GM21786 (cell line): ENCODE measurements around the gene DNTTIP2.
"Not testable (repeated sequence)": the region's sequence is repeated elsewhere in the genome, so short reads cannot be mapped to it uniquely, and the experiment has no call there.

Experiments
- ATAC-seq: cut with Tn5 transposase; IDR thresholded peaks from one replicate; pipeline ENCODE4 v1.9.1; 2021; ENCODE audit not compliant: unreplicated experiment

DNTTIP2 gene

DNA sequence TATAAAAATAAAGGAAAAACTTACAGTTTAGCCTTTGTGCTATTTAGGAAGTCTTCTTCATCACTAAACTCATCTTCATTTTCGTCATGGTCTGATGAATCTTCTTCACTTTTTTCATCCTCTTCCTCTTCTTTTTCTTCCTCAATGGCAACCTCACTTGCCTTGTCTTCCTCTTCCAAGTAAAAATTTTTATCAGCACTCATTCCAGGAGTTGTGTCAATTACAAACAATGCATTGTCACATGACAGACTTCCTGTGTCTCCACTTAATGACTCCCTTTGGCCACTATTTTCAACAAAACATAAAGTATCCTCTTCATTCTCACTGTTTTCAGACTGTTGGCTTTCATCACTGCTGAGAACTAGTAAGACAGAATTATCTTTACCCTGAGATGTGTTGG is 2.8 kb downstream of the DNTTIP2 start:
- no peak for ATAC-seq

DNA sequence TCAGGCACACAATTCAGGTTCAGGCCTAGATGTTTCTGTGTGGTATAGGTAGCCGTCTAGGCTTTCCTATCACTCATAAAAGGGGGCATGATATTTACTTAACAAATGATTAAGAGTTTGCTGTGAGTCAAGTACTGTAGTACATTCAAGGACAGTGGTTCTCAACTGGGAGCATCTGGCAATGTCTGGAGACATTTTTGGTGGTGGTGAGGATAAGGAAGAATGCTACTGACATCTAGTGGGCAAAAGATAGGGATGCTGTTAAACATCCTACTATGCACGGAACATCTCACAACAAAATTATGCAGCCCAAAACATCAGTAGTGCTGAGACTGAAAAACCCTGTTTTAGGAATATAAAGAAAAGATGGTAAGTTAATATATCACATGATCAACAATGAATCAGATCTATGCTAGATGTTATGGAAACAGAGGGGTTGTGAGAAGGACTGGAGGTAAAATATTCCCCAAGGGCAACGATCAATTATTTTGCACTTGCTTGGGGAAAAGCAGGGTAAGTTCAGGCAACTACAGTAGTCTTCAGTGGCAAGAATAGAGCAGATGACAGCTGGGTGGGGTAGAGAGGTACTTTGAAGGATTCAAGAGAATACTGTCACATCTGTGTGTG is 4.9 kb downstream of the DNTTIP2 start:
- no peak for ATAC-seq

DNA sequence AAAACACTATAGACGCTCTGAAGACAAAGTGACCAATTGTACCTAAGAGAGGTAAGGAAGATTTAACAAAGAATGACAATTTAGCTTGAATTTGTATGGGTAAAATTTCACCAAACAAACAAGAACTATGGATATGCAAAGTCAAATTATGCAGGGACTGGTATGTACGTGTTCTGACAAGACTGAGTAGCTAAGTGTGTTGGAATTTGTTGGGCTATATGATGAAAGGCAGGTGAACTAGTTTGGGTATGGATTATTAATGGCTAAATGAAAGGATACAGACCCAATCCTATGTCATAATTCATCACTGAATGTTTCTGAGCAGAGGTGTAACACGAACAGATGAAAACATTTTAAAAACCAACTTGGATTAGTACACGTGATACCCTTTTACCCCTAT is 7.6 kb downstream of the DNTTIP2 start:
- no peak for ATAC-seq

DNA sequence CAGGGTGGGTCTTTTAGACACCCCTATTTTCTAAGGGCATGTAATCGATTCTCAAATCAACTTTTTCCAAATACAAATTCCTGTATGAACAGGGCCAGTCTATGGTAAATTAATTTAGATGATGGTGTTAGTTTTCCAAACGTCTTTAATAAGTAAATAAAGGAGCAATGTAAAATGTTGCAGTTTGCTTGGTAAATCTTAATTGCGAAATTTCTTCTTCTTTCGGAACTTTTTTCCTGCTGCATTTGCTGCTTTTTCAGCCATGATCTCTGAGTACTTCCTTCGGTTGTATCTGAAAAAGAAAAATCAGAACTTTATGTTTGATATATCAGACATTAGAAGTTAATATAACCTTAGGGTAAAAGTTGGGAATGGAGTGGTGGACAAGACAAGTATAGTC is 9.4 kb downstream of the DNTTIP2 start:
- no peak for ATAC-seq

DNA sequence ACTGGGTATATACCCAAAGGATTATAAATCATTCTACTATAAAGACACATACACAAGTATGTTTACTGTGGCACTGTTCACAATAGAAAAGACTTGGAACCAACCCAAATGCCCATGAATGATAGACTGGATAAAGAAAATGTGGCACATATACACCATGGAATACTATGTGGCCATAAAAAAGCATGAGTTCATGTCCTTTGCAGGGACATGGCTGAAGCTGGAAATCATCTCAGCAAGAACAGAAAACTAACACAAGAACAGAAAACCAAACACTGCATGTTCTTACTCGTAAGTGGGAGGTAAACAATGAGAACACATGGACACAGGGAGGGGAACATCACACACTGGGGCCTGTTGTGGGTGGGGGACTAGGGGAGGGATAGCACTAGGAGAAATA is 10.5 kb downstream of the DNTTIP2 start:
- ATAC-seq, result not testable (repeated sequence)

DNA sequence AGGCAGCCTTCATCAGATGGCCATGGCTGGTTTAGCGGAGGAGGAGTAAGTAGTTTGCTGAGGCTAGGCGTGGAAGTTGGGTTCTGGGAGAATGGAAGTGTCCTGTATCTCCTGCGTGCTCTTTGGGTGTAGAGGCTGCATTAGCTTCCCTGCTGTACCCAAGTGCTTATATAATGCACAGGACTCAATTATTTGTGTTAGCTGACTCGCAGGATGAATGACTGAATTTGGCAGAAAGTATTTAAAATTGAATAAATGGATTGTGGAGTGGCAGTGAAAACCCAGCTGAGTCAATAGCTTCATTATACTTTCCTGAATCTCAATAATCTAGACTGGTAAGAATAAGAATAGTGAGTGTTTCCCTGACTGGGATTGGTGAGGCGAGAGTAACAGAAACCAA is 13.8 kb downstream of the DNTTIP2 start:
- ATAC-seq, result no peak

DNA sequence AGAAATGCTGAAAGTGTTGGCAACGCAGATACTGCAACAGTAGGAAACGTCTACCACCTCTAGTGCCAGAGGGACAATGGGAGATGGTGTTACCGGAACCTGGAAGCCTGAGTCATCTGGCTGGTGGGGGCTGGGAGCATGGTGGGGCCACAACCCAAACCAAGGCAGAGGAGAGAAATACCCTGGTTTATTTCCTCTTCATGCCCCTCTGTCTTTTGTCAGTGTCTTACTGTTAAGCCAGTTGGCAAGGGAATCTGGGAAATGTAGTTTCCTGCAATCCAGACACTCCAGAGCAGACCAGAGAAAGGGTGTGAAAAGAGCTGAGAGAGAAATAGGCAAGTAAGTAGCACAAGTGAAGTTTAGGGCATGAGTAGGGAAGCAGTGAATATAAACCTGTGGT is 14.8 kb downstream of the DNTTIP2 start:
- no peak for ATAC-seq

DNA sequence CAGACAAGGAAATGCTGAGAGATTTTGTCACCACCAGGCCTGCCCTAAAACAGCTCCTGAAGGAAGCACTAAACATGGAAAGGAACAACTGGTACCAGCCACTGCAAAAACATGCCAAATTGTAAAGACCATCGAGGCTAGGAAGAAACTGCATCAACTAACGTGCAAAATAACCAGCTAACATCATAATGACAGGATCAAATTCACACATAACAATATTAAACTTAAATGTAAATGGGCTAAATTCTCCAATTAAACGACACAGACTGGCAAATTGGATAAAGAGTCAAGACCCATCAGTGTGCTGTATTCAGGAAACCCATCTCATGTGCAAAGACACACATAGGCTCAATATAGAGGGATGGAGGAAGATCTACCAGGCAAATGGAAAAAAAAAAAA is 21.4 kb downstream of the DNTTIP2 start:
- not testable (repeated sequence) for ATAC-seq

DNA sequence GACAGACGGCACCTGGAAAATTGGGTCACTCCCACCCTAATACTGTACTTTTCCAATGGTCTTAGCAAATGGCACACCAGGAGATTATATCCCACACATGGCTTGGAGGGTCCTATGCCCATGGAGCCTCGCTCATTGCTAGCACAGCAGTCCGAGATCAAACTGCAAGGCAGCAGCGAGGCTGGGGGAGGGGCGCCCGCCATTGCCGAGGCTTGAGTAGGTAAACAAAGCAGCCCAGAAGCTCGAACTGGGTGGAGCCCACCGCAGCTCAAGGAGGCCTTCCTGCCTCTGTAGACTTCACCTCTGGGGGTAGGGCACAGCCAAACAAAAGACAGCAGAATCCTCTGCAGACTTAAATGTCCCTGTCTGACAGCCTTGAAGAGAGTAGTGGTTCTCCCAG is 23.0 kb downstream of the DNTTIP2 start:
- not testable (repeated sequence) for ATAC-seq

DNA sequence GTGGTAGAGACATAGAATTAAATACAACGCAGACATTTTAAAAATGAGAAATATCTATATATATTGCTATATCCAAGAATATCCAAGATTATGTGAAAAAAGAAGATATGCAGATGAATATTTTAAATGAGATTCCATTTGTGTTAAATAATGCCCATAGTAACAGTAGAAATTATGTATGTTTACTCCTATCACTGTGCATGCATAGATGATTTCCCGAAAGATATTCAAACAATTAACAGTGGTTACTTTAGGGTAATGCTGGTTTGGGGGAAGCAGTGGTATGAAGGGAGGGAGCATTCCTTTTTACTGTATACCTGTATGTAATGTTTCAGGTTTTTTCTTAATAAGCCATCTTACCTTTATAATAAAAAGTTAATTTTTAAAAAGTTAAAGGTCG is 25.1 kb downstream of the DNTTIP2 start:
- no peak for ATAC-seq

DNA sequence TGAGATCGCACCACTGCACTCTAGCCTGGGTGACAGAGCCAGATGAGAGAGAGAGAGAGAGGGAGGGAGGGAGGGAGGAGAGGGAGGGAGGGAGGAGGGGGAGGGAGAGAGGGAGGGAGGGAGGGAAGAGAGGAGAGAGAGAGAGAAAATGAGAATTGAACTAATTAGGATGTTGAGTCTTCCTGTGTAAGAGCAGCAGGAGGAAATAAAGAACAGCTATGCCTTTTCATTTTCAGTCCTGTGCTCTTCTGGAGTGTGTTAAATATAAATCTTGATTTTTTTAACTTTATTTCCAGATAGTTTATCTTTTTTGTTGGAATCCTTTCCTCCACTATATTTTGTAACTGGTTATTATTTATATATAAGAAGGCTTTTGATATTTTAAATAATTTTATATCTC is 27.1 kb downstream of the DNTTIP2 start:
- ATAC-seq, result no peak

DNA sequence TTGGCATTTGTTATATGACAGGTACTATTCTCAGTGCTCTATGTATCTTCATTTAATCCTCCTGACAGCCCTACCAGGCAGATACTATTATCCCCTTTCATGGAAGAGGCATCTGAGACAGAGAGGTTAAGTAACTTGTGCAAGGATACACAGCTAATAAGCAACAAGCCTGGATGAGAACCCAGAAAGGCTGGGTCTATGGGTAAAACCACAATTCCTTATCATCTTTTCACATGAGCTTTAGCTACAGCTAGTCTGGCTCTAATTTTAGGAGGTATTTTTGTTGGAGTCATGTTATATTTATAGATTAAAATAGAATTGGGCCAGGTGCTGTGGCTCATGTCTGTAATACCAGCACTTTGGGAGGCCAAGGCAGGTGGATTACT is 27.7 kb downstream of the DNTTIP2 start:
- ATAC-seq, result no peak

DNA sequence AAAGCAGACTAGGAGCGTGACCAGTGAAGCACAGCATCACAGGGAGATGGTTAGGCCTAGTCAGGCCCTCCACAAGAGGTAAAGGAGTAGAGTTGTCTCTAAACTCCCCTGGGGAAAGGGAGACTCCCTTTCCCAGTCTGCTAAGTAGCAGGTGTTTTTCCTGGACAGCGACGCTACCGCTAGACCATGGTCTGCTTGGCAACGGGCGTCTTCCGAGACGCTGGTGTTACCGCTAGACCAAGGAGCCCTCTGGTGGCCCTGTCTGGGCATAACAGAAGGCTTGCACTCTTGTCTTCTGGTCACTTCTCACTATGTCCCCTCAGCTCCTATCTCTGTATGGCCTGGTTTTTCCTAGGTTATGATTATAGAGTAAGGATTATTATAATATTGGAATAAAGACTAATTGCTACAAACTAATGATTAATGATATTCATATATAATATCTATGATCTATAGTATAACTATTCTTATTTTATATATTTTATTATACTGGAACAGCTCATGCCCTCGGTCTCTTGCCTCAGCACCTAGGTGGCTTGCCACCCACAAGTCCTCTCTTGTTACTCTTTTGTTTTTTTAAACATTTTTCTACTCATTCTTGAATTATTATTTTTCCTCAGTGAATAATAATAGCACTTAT is 28.2 kb downstream of the DNTTIP2 start:
- not testable (repeated sequence) for ATAC-seq

DNA sequence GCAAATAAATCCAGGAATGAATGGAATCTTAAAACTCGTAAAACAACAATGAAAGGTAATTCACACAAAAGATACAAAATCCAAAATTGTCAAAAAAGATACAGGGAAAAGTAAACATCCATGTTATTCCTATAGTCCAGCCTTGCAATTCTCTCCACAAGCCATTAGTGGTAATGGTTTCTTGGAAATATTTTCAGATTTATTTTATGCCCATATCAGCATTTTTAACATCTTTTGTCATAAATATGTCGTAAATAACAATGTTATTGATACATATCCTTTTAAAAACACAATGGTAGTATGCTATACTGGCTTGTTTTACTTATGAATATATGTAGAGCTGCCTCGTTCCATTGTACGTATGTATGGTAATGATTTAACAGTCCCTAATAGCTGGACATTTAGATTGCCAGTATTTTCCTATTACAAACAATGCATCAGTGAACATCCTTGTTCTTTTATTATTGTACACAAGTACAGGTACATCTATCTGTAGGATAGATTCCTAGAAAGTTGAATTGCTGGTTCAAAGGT is 30.6 kb downstream of the DNTTIP2 start:
- ATAC-seq, result no peak

DNA sequence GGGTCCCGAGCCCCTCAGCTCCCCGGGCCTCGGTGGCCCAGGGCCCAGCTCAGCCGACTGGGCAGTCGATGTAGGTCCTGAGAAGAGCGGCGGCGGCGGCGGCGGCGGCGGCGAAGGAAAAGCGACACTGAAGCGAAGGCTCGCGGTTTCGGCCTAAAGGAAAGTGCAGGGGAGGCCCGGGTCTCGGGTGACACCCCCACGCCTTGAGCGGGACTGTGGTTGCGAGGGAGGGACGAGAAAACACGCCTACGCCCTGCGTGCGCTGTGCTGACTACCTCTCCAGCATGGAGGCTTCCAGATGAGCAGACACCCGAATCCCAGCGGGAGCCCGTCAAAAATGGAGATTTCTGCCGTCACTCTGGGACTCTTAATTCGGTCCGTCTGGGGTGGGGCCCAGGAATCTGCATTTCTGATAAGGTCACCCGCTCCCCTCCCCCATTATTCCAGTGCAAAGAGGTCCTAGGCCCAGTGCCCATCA is 31.2 kb downstream of the DNTTIP2 start:
- peak; percentile 20 for ATAC-seq

DNA sequence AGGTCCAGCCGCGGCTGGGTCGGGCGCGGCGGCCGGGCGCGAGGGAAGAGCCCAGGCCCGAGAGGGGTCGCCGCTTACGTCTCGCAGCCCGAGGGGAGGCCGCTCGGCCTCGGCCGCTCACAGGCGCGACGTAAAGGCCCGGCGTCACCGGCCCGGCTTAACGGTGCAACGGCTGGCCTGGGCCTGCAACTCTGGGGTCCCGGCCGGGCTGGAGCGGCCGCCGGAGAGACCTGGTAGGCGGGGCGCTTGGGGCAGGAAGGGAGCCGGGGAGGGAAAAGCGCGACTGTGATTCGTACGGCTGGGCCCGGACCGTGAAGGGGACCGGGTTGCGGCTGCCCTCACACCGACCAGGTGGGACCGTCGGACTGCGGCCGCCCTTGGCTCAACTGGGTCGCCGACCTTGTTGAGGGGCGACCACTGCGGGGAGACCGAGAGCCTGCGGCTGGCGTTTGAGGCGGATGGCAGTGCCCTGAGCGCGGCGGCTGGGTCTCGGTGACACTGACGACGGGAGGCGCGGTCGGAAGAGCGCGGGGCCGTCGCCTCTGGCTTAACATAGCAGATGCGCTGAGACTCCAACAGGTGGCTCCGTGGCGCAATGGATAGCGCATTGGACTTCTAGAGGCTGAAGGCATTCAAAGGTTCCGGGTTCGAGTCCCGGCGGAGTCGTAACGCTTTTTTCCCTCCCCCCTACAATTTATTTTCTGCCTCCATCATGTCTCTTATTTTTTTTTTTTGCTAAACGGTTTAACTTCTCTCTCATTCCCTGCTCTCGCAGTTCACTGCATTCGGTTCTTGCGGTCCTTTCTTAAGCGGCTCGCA is 31.8 kb downstream of the DNTTIP2 start:
- peak; percentile 68 for ATAC-seq

DNA sequence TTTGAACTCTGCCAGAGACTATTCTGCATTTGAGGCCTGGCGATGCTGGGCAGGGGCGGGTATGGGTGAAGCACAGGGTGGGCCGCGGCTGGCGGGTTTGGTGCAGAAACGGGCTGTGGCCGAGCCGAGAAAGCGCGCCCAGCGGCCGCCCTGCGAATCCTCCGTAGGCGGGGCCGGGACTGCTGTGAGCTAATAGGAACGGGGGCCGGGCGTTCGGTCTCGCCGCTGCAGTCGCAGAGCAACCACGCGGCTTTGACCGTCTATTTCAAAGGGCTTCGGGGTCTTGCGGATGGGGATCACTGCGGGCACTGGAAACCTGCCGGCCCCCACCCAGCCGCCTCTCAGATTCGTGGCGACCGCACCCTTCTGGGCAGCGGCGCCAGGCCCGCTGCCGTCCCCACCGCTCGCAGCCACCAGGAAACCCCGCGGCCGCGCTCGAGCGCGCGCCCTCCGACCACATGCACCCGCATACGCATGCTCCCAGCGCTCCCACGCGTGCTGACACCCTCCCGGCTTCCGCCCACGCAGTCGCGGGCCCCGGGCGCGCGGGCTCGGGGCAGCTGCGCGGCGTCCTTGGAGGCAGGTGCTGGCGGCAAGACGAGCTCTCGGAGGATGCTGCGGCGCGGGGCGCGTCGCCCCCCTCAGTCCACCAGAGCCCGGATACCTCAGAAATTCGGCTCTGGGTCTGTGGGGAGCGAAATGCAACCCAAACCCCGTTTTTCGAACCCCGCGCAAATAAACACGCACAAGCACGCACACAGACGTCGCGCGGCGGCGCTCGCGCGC is 32.6 kb downstream of the DNTTIP2 start:
- ATAC-seq, result peak; percentile 52

DNA sequence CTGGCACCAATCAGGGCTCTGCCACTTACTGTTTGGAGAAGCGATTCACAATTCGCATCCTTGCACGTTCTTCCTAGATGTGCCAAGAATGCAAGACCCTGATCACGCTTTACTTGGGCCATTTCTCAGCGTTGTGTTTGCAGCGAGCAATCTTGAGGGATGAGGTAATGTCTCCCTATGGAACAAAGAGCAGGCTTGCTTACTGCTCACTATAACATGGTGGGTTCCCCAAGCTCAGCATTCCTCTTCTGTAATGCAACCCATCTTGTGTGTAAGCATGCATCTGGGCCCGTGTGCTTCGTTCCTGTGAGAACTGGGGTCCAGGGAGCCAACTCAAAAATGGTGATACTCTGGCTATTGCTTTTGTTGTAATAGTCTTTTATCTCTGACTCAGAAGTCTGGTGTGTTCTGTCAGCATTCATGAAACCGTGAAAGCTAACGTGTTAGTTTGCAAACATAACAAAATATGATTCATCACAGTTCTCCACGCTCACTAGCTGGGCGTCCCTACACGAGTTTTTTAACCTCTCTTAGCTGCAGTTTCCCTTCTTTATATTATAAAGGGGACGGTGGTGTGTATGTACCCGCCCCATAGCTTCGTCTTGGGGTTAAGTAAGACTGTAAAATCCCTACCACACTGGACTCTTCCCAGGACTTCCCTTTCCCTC is 33.3 kb downstream of the DNTTIP2 start:
- peak; percentile 7 for ATAC-seq

DNA sequence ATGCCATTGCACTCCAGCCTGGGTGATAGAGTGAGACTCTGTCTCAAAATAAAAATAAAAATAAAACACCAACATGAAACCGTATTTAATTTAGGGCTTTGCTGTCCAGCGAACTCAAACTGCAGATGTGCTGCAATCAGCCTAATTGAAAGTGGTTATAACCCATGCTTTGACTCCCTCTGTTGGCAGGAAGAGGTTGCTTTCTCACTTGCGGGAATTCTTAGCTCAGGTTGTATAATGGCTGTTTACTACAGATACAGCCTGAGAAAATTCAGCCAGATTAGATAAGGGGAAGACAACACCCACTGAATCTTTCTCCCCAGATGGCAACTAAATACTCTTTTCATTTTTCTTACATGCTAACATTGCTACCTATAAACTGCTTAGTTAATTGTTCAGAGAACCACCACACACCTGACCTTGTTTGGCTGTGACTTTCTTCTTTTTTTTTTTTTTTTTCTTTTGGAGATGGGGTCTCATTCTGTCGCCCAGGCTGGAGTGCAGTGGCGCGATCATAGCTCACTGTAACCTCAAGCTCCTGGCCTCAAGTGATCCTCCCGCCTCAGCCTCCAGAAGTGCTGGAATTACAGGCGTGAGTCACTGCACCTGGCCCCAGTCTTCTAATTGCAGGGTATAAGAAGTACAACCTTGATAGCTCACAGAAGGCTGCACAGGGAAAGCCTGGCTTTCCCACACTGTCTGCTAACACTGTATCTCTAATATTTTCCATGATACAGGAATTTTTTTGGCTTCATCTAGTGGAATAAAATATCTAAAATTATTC is 34.6 kb downstream of the DNTTIP2 start:
- ATAC-seq, result no peak
